Activated naive CD4-positive, alpha-beta T cell treated with anti-CD3 and anti-CD28 coated beads for 36 hours (primary cell): ENCODE results near the gene TMEM132E. TPM values are rescaled to one million over a fixed set of nuclear protein-coding genes. Genes with fewer than 3 reads are reported as not detected.

Source experiments
- CTCF ChIA-PET: fragments of 350-600 bp; sonication (Branson Sonifier 250); formaldehyde crosslinking; loops from one replicate; lab custom pipeline; 2021; ENCODE audit warnings: antibody characterized with exemption; lab: Charles Lee
- DNase-seq: peaks from one replicate; pipeline ENCODE4 v3.0.0-alpha.2; 2020
- H3K27ac Mint-ChIP-seq: one replicate; pipeline ENCODE4 v1.8.0; 2021; ENCODE audit warnings: mild to moderate bottlenecking, mixed read lengths
- H3K27me3 Mint-ChIP-seq: one replicate; pipeline ENCODE4 v1.8.0; 2021; ENCODE audit warnings: low read depth, mixed read lengths
- H3K36me3 Mint-ChIP-seq: one replicate; pipeline ENCODE4 v1.8.0; 2021; ENCODE audit warnings: low read depth, mixed read lengths
- H3K4me1 Mint-ChIP-seq: one replicate; pipeline ENCODE4 v1.8.0; 2021; ENCODE audit warnings: low read depth, mixed read lengths
- H3K4me3 Mint-ChIP-seq: one replicate; pipeline ENCODE4 v1.8.0; 2021; ENCODE audit warnings: mild to moderate bottlenecking, moderate library complexity, mixed read lengths
- H3K9me3 Mint-ChIP-seq: one replicate; pipeline ENCODE4 v1.8.0; 2021; ENCODE audit warnings: mixed read lengths
- intact Hi-C: fragments of 100-400 bp; cut with micrococcal nuclease; formaldehyde crosslinking; loops from one replicate; pipeline ENCODE4 v1.15.1; 2023
- total RNA-seq, 2 experiments: library from RNA; stranded (reverse); gene quantifications; one replicate each; pipeline ENCODE4 v1.2.3, GENCODE V29; 2021

The TMEM132E gene
- total RNA-seq, 2 experiments from 2014 or later = not detected

- no peaks in the 10 kb centered on the region for H3K36me3 Mint-ChIP-seq
- no peak for DNase-seq
- intact Hi-C loops = no loop called here
- peaks cover 3% of the 10 kb centered on the region for H3K27me3 Mint-ChIP-seq
- no peaks in the 10 kb centered on the region for H3K9me3 Mint-ChIP-seq
- no peak overlapping the region for H3K4me3 Mint-ChIP-seq
- CTCF ChIA-PET = interaction anchor here (1.7 kb wide), 1 partner anchor 98 kb away, joined by 5 read pairs; no protein-coding TSS in a partner anchor
- peaks cover 2% of the 10 kb centered on the region for H3K4me1 Mint-ChIP-seq
- peak overlapping the region; percentile 15 for H3K27ac Mint-ChIP-seq
Observed at GRCh38 chr17:34641368-34641767, 62.0 kb downstream of the TMEM132E start.

GRCh38 chr17:34644941-34645550 is 65.7 kb downstream of the TMEM132E start:
- Mint-ChIP-seq H3K9me3 (no peaks in the 10 kb centered on the region), H3K36me3 (no peaks in the 10 kb centered on the region), H3K4me3 (no peak overlapping the region), H3K27ac (no peak overlapping the region), H3K4me1 (no peaks in the 10 kb centered on the region), H3K27me3 (peaks cover 3% of the 10 kb centered on the region)
- CTCF ChIA-PET = no interaction called here
- no peak for DNase-seq
- intact Hi-C loops = no loop called here

- no peak for DNase-seq
- intact Hi-C loops = no loop called here
- Mint-ChIP-seq H3K27me3 (peaks cover 3% of the 10 kb centered on the region), H3K4me1 (no peaks in the 10 kb centered on the region), H3K36me3 (no peaks in the 10 kb centered on the region), H3K9me3 (no peaks in the 10 kb centered on the region), H3K27ac (no peak overlapping the region), H3K4me3 (no peak overlapping the region)
- CTCF ChIA-PET = no interaction called here
Observed at GRCh38 chr17:34645594-34645993, 66.2 kb downstream of the TMEM132E start.

- Mint-ChIP-seq H3K27ac (no peak overlapping the region), H3K4me3 (no peak overlapping the region), H3K27me3 (no peaks in the 10 kb centered on the region), H3K9me3 (no peaks in the 10 kb centered on the region), H3K4me1 (no peaks in the 10 kb centered on the region), H3K36me3 (no peaks in the 10 kb centered on the region)
- CTCF ChIA-PET = interaction anchor here (0.5 to 2.5 kb wide), 2 partner anchors 9 to 315 kb away, joined by 3 to 15 read pairs; no protein-coding TSS in a partner anchor
- intact Hi-C loops = no loop called here
- no peak for DNase-seq
Observed at GRCh38 chr17:34647511-34647910, 68.1 kb downstream of the TMEM132E start.

GRCh38 chr17:34650051-34650750 is 70.8 kb downstream of the TMEM132E start:
- CTCF ChIA-PET = no interaction called here
- no peaks in the 10 kb centered on the region for H3K36me3 Mint-ChIP-seq

GRCh38 chr17:34651402-34651811 is 72.0 kb downstream of the TMEM132E start:
- Mint-ChIP-seq H3K36me3 (no peaks in the 10 kb centered on the region), H3K4me3 (no peak overlapping the region), H3K27me3 (peaks cover 3% of the 10 kb centered on the region), H3K4me1 (no peaks in the 10 kb centered on the region), H3K9me3 (no peaks in the 10 kb centered on the region), H3K27ac (no peak overlapping the region)
- DNase-seq = no peak
- intact Hi-C loops = no loop called here
- CTCF ChIA-PET = interaction anchor here (0.6 to 1.4 kb wide), 2 partner anchors 13 to 25 kb away, joined by 3 read pairs; no protein-coding TSS in a partner anchor

More at GRCh38 chr17:34650051-34650750, 70.8 kb downstream of the TMEM132E start:
- Mint-ChIP-seq H3K27me3 (peaks cover 3% of the 10 kb centered on the region), H3K4me3 (no peak overlapping the region), H3K4me1 (no peaks in the 10 kb centered on the region), H3K27ac (no peak overlapping the region), H3K9me3 (no peaks in the 10 kb centered on the region)
- DNase-seq = no peak
- intact Hi-C loops = no loop called here

- intact Hi-C loops = no loop called here
- DNase-seq = no peak
- CTCF ChIA-PET = interaction anchor here (1.4 kb wide), 1 partner anchor 14 kb away, joined by 3 read pairs; no protein-coding TSS in a partner anchor
- Mint-ChIP-seq H3K27me3 (peaks cover 3% of the 10 kb centered on the region), H3K4me1 (no peaks in the 10 kb centered on the region), H3K4me3 (no peak overlapping the region), H3K36me3 (no peaks in the 10 kb centered on the region), H3K27ac (no peak overlapping the region), H3K9me3 (no peaks in the 10 kb centered on the region)
Observed at GRCh38 chr17:34652021-34652555, 72.7 kb downstream of the TMEM132E start.

GRCh38 chr17:34653511-34653910 is 74.1 kb downstream of the TMEM132E start:
- peaks cover 3% of the 10 kb centered on the region for H3K27me3 Mint-ChIP-seq
- no peaks in the 10 kb centered on the region for H3K9me3 Mint-ChIP-seq
- DNase-seq = no peak
- H3K4me1 Mint-ChIP-seq = no peaks in the 10 kb centered on the region
- no peaks in the 10 kb centered on the region for H3K36me3 Mint-ChIP-seq
- intact Hi-C loops = no loop called here
- H3K4me3 Mint-ChIP-seq = no peak overlapping the region
- CTCF ChIA-PET = no interaction called here
- no peak overlapping the region for H3K27ac Mint-ChIP-seq

GRCh38 chr17:34654276-34654880 is 75.0 kb downstream of the TMEM132E start:
- Mint-ChIP-seq H3K27ac (no peak overlapping the region), H3K4me3 (no peak overlapping the region), H3K4me1 (no peaks in the 10 kb centered on the region), H3K36me3 (no peaks in the 10 kb centered on the region), H3K27me3 (peaks cover 3% of the 10 kb centered on the region), H3K9me3 (no peaks in the 10 kb centered on the region)
- intact Hi-C loops = no loop called here
- CTCF ChIA-PET = no interaction called here
- DNase-seq = no peak

- no peak for DNase-seq
- Mint-ChIP-seq H3K4me3 (no peak overlapping the region), H3K4me1 (no peaks in the 10 kb centered on the region), H3K27me3 (peaks cover 3% of the 10 kb centered on the region), H3K36me3 (no peaks in the 10 kb centered on the region), H3K9me3 (no peaks in the 10 kb centered on the region), H3K27ac (no peak overlapping the region)
- CTCF ChIA-PET = no interaction called here
- intact Hi-C loops = no loop called here
Observed at GRCh38 chr17:34654881-34655276, 75.5 kb downstream of the TMEM132E start.

GRCh38 chr17:34656801-34657200 is 77.4 kb downstream of the TMEM132E start:
- intact Hi-C loops = no loop called here
- DNase-seq = no peak
- Mint-ChIP-seq H3K27ac (no peak overlapping the region), H3K4me1 (no peaks in the 10 kb centered on the region), H3K27me3 (peaks cover 3% of the 10 kb centered on the region), H3K36me3 (no peaks in the 10 kb centered on the region), H3K9me3 (no peaks in the 10 kb centered on the region), H3K4me3 (no peak overlapping the region)
- CTCF ChIA-PET = no interaction called here

- Mint-ChIP-seq H3K27ac (no peak overlapping the region), H3K36me3 (no peaks in the 10 kb centered on the region), H3K4me1 (no peaks in the 10 kb centered on the region), H3K27me3 (peaks cover 3% of the 10 kb centered on the region), H3K9me3 (no peaks in the 10 kb centered on the region), H3K4me3 (no peak overlapping the region)
- CTCF ChIA-PET = interaction anchor here (0.6 to 0.9 kb wide), 3 partner anchors 20 to 475 kb away, joined by 3 read pairs; no protein-coding TSS in a partner anchor
- no peak for DNase-seq
- intact Hi-C loops = no loop called here
Observed at GRCh38 chr17:34658811-34659560, 79.6 kb downstream of the TMEM132E start.
